Muscle of arm (tissue), 12 donors: Measurements from ENCODE around the gene VEGFC. TPM values are rescaled to one million over a fixed set of nuclear protein-coding genes. Genes with fewer than 3 reads are reported as not detected.

ENCODE experiments used
- DNase-seq: peaks from one replicate; pipeline ENCODE4 v3.0.0-alpha.2; 2013
- polyA plus RNA-seq, 12 donors: library from polyadenylated mRNA; unstranded; fragments of 120-200 nt; gene quantifications; one replicate each; pipeline ENCODE4 v1.2.1, GENCODE V29; 2013; ENCODE audit not compliant: insufficient read length in 12 of 12

The VEGFC gene
- polyA plus RNA-seq, 12 donors: 5.7 to 14.3 (median 10.0) TPM; not detected in 1

GRCh38 chr4:176767183-176767582 lies 25.5 kb downstream of the VEGFC start:
- DNase-seq: no peak

GRCh38 chr4:176762661-176763308 lies 29.9 kb downstream of the VEGFC start:
- DNase-seq: no peak

- DNase-seq: no peak
These were observed 30.9 kb downstream of the VEGFC start for GRCh38 chr4:176761872-176762271.

- no peak for DNase-seq
These were observed 32.3 kb downstream of the VEGFC start for GRCh38 chr4:176760471-176760870.

GRCh38 chr4:176758731-176759130 lies 34.0 kb downstream of the VEGFC start:
- DNase-seq: no peak

GRCh38 chr4:176758323-176758722 lies 34.4 kb downstream of the VEGFC start:
- no peak for DNase-seq

- no peak for DNase-seq
These were observed 37.1 kb downstream of the VEGFC start for GRCh38 chr4:176755613-176756012.

GRCh38 chr4:176755001-176755400 lies 37.7 kb downstream of the VEGFC start:
- no peak for DNase-seq

- no peak for DNase-seq
These were observed 39.7 kb downstream of the VEGFC start for GRCh38 chr4:176753049-176753448.

- no peak for DNase-seq
These were observed 40.5 kb downstream of the VEGFC start for GRCh38 chr4:176752191-176752749.

GRCh38 chr4:176751061-176751460 lies 41.7 kb downstream of the VEGFC start:
- DNase-seq: no peak

GRCh38 chr4:176746846-176747245 lies 45.9 kb downstream of the VEGFC start:
- DNase-seq: no peak

GRCh38 chr4:176745902-176746301 lies 46.8 kb downstream of the VEGFC start:
- DNase-seq: no peak

- DNase-seq: no peak
These were observed 48.6 kb downstream of the VEGFC start for GRCh38 chr4:176744091-176744490.

- no peak for DNase-seq
These were observed 50.5 kb downstream of the VEGFC start for GRCh38 chr4:176742211-176742610.

- DNase-seq: no peak
These were observed 51.5 kb downstream of the VEGFC start for GRCh38 chr4:176741253-176741652.

GRCh38 chr4:176735300-176735699 lies 57.4 kb downstream of the VEGFC start:
- DNase-seq: peak; percentile 2

GRCh38 chr4:176734461-176734860 lies 58.3 kb downstream of the VEGFC start:
- no peak for DNase-seq

GRCh38 chr4:176729489-176729888 lies 63.2 kb downstream of the VEGFC start:
- no peak for DNase-seq

GRCh38 chr4:176726803-176727202 lies 65.9 kb downstream of the VEGFC start:
- DNase-seq: no peak

GRCh38 chr4:176721459-176721858 lies 71.3 kb downstream of the VEGFC start:
- DNase-seq: no peak

GRCh38 chr4:176718881-176719280 lies 73.8 kb downstream of the VEGFC start:
- no peak for DNase-seq

GRCh38 chr4:176717237-176717636 lies 75.5 kb downstream of the VEGFC start:
- no peak for DNase-seq

- no peak for DNase-seq
These were observed 83.3 kb downstream of the VEGFC start for GRCh38 chr4:176709417-176709816.
